Measurements from ENCODE around the gene FRMD4A. TPM values are rescaled to one million over a fixed set of nuclear protein-coding genes. Genes with fewer than 3 reads are reported as not detected.
A peak's percentile ranks its signal among the peaks of the same experiment; 100 is the strongest.

The FRMD4A gene
- total and polyA plus RNA-seq, 7 donors, result 3.0 to 27.8 (median 14.4) TPM

DNA sequence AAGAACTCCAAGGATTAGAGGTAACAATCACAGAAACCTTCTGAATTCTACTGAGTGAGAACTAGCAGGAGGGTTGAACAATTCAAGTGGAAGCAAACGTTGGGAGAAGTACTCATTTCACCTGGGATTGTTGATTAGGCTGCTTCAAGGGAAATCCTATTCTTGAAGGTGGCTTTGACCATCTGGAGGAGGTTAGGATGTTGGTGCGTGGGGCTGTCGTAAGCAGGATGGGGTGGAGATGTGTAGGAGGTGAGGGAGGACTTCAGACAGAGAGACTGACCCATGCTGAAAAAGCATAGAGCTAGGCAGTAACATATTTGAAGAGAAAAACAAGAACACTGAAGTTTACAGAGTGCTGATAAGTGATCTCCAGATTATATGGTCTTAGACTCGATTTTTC is 147.9 kb downstream of the FRMD4A start:
- DNase-seq, result no peak
- intact Hi-C loops (cut with DNase I), result no loop called here
- TF ChIP-seq EP300 (IDR thresholded peaks at IDR 0.05), result no peak
- no peak for TF ChIP-seq POLR2AphosphoS5 (IDR thresholded peaks at IDR 0.05)
- TF ChIP-seq, protein P1, sequence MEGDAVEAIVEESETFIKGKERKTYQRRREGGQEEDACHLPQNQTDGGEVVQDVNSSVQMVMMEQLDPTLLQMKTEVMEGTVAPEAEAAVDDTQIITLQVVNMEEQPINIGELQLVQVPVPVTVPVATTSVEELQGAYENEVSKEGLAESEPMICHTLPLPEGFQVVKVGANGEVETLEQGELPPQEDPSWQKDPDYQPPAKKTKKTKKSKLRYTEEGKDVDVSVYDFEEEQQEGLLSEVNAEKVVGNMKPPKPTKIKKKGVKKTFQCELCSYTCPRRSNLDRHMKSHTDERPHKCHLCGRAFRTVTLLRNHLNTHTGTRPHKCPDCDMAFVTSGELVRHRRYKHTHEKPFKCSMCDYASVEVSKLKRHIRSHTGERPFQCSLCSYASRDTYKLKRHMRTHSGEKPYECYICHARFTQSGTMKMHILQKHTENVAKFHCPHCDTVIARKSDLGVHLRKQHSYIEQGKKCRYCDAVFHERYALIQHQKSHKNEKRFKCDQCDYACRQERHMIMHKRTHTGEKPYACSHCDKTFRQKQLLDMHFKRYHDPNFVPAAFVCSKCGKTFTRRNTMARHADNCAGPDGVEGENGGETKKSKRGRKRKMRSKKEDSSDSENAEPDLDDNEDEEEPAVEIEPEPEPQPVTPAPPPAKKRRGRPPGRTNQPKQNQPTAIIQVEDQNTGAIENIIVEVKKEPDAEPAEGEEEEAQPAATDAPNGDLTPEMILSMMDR (IDR thresholded peaks at IDR 0.05), result no peak
- no peak for TF ChIP-seq POLR2A (IDR thresholded peaks at IDR 0.05)
- H3K27ac ChIP-seq, result no peak overlapping the region
- H3K9me3 ChIP-seq, result no peaks in the 10 kb centered on the region
- no peaks in the 10 kb centered on the region for H3K4me1 ChIP-seq
- no peaks in the 10 kb centered on the region for H3K36me3 ChIP-seq
- H3K4me3 ChIP-seq, result no peak overlapping the region
- H3K27me3 ChIP-seq, result peaks cover 0 to 27% (median 0%) of the 10 kb centered on the region in 3 donors
- 56 to 75% methylated on average over 4 of the region's 4 CpGs for WGBS, 2 donors

DNA sequence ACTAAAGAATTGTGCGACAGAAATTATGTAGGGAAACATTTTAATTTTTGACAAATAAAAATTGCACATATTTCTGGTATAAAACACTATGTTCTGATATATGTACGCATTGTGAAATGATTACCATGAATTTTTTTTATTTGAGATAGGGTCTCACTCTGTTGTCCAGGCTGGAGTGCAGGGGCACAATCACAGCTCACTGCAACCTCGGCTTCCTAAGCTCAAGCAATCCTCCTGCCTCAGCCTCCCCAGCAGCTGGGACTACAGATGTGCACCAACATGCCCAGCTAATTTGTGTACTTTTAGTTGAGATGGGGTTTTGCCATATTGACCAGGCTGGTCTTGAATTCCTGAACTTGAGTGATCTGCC is 149.2 kb downstream of the FRMD4A start:
- no peak overlapping the region for H3K4me3 ChIP-seq
- DNase-seq, result no peak
- H3K27ac ChIP-seq, result no peak overlapping the region
- H3K9me3 ChIP-seq, result no peaks in the 10 kb centered on the region
- H3K4me1 ChIP-seq, result no peaks in the 10 kb centered on the region
- intact Hi-C loops (cut with DNase I), result no loop called here
- no peak for TF ChIP-seq POLR2AphosphoS5 (IDR thresholded peaks at IDR 0.05)
- TF ChIP-seq EP300 (IDR thresholded peaks at IDR 0.05), result no peak
- no peak for TF ChIP-seq POLR2A (IDR thresholded peaks at IDR 0.05)
- TF ChIP-seq, protein P1 (IDR thresholded peaks at IDR 0.05), result no peak
- 79 to 88% methylated on average over 3 of the region's 3 CpGs for WGBS, 2 donors
- H3K27me3 ChIP-seq, result peaks cover 0 to 39% (median 0%) of the 10 kb centered on the region in 3 donors
- no peaks in the 10 kb centered on the region for H3K36me3 ChIP-seq

DNA sequence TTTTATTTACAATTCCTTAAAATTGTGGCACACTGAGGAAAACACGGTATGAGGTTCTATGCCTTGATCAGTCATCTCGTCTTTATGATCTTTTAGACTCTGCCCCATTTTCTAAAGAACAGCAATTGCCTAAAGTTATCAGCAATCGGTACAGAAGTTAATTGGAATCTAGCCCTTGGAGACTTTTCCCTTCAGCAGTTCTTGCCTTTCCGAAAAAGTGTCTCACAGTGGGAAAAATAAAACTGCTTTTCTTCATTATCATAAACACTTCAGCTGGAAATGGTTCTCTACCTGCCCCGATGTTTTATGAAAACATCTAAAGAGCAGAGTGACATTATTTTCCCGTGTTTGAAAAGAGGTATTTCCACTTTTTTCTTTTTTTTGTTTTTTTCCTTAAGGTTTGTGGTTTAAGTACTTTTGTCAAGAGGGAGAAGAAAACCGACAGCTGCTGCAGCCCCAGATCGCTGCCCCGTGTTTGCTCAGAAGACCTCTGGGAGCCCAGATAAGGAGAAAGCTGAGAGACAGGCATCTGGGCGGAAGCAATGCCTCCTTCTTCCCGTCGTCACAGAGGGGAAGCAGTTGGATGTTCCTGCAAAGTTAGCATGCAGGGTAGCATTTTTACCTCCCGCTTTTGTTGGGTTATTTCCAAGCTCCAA is 149.7 kb downstream of the FRMD4A start:
- TF ChIP-seq POLR2A (IDR thresholded peaks at IDR 0.05), result no peak
- TF ChIP-seq POLR2AphosphoS5 (IDR thresholded peaks at IDR 0.05), result no peak
- TF ChIP-seq, protein P1 (IDR thresholded peaks at IDR 0.05), result no peak
- Histone ChIP-seq H3K9me3 (no peaks in the 10 kb centered on the region), H3K27ac (no peak overlapping the region), H3K36me3 (no peaks in the 10 kb centered on the region), H3K4me3 (no peak overlapping the region), H3K27me3 (peaks cover 0 to 42% (median 0%) of the 10 kb centered on the region in 3 donors), H3K4me1 (no peaks in the 10 kb centered on the region)
- WGBS, 2 donors, result 34 to 48% methylated on average over 13 of the region's 13 CpGs
- intact Hi-C loops (cut with DNase I), result no loop called here
- no peak for DNase-seq

DNA sequence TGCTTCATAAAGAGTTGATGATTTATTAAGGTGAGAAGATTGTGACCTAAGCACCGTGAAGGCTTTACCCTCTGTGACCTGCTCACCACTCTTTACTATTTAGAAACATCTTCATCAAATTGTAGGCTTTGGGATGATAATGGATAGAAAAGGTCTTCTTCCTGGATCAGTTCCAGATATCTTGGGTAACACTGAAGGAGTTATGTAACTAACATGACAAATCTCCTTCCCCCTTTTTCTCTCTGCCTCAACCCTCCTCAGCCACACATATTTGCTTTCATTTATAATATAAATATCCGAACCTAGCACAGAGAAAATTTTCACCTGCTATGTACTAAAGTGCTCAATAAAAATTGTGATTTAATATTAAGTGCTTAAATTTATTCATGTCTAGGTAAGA is 151.5 kb downstream of the FRMD4A start:
- Histone ChIP-seq H3K4me1 (peaks cover 0 to 4% (median 1%) of the 10 kb centered on the region in 4 donors), H3K27ac (no peak overlapping the region), H3K4me3 (no peak overlapping the region), H3K27me3 (peaks cover 0 to 42% (median 0%) of the 10 kb centered on the region in 3 donors), H3K36me3 (no peaks in the 10 kb centered on the region), H3K9me3 (no peaks in the 10 kb centered on the region)
- intact Hi-C loops (cut with DNase I), result no loop called here
- no peak for TF ChIP-seq POLR2A (IDR thresholded peaks at IDR 0.05)
- TF ChIP-seq POLR2AphosphoS5 (IDR thresholded peaks at IDR 0.05), result no peak
- TF ChIP-seq EP300 (IDR thresholded peaks at IDR 0.05), result no peak
- DNase-seq, result no peak
- 37 to 51% methylated on average over 2 of the region's 2 CpGs for WGBS, 2 donors

DNA sequence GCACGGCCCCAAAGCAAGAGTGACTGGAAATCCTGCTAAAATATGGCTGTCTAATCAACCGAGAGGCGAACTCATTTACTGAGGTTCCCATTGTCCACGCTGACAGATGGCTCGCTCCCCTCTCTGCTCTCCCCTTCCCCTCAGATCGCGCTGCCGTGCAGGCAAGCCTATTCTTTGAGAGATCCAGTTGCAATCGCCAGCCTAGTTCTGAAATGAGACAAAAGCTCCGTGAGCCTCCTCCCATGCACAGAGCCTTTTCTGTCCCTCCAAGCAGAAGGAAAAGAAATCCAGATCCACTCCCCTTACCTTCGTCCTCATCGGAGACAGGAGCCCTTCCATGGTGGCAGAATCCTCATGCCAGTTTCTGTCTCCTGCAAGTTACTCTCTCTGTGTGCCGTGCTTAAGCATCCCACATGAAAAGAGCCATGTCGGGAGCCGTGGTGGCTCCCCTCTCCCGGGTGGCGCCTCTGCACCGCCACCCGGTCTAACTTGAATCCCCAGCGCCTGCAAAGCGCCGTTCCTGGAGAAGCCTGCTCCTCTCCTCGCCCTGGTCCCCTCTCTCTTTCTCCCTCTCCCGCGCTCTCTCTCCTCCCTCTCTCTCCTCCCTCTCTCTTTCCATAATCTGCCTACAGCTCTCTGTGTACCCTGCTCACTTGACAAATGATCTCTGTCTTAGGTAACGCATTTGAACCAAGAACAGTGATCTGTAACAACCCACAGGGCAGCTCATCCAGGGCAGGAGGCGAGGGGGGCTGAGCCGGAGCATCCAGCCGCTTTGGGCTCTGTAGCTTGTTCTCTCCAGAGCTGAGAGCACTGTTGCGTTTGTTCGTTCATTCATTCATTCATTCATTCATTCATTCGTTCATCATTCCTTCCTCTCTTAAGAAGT is 156.8 kb downstream of the FRMD4A start:
- intact Hi-C loops (cut with DNase I), result no loop called here
- Histone ChIP-seq H3K4me1 (peaks cover 0 to 15% (median 6%) of the 10 kb centered on the region in 4 donors), H3K9me3 (no peaks in the 10 kb centered on the region), H3K36me3 (no peaks in the 10 kb centered on the region), H3K27me3 (peaks cover 0 to 19% (median 0%) of the 10 kb centered on the region in 3 donors), H3K4me3 (peak overlapping the region; percentile 2 to 44 (median 42)), H3K27ac (peak overlapping the region in 3 of 4 donors; percentile 3 to 24 (median 7))
- TF ChIP-seq, protein P1 (IDR thresholded peaks at IDR 0.05), result no peak
- no peak for TF ChIP-seq EP300 (IDR thresholded peaks at IDR 0.05)
- TF ChIP-seq POLR2A (IDR thresholded peaks at IDR 0.05), result no peak
- no peak for TF ChIP-seq POLR2AphosphoS5 (IDR thresholded peaks at IDR 0.05)
- no peak for DNase-seq
- 4% methylated on average over 32 of the region's 32 CpGs for WGBS, 2 donors
